Cerebellar cortex (tissue), 1 donor: Measurements from ENCODE around the gene KLHDC2.
"Not testable (repeated sequence)": the region's sequence is repeated elsewhere in the genome, so short reads cannot be mapped to it uniquely, and the experiment has no call there.

ENCODE experiments used
- DNase-seq: peaks from one replicate; pipeline ENCODE4 v3.0.0-alpha.2; 2015; ENCODE audit warnings: low spot score

Gene KLHDC2

GRCh38 chr14:49781040-49781439 is 13.1 kb downstream of the KLHDC2 start:
- not testable (repeated sequence) for DNase-seq

GRCh38 chr14:49783394-49784014 is 15.6 kb downstream of the KLHDC2 start:
- no peak for DNase-seq

GRCh38 chr14:49786315-49786714 is 18.4 kb downstream of the KLHDC2 start:
- DNase-seq: no peak

GRCh38 chr14:49792618-49793017 is 24.7 kb downstream of the KLHDC2 start:
- DNase-seq: no peak

- DNase-seq: no peak
Observed at GRCh38 chr14:49796025-49796424, 28.1 kb downstream of the KLHDC2 start.

- DNase-seq: no peak
Observed at GRCh38 chr14:49808780-49809179, 40.8 kb downstream of the KLHDC2 start.

GRCh38 chr14:49816118-49816517 is 48.2 kb downstream of the KLHDC2 start:
- DNase-seq: not testable (repeated sequence)

- DNase-seq: no peak
Observed at GRCh38 chr14:49816844-49817243, 48.9 kb downstream of the KLHDC2 start.

GRCh38 chr14:49820176-49820575 is 52.2 kb downstream of the KLHDC2 start:
- DNase-seq: no peak

- DNase-seq: no peak
Observed at GRCh38 chr14:49828640-49829039, 60.7 kb downstream of the KLHDC2 start.
